CD4-positive, alpha-beta memory T cell (primary cell): ENCODE results near the gene CHCHD6. TPM values are rescaled to one million over a fixed set of nuclear protein-coding genes. Genes with fewer than 3 reads are reported as not detected.

Experiments used
- CTCF ChIA-PET: fragments of 350-600 bp; sonication (Branson Sonifier 250); formaldehyde crosslinking; loops from one replicate; lab custom pipeline; 2021; ENCODE audit warnings: inconsistent platforms; ENCODE audit not compliant: partially characterized antibody; lab: Charles Lee
- POLR2A ChIA-PET: fragments of 350-600 bp; sonication (Branson Sonifier 250); formaldehyde crosslinking; loops from one replicate; lab custom pipeline; 2021; ENCODE audit not compliant: partially characterized antibody; lab: Charles Lee
- DNase-seq, 5 donors: peaks; one replicate each; pipeline versions ENCODE4 v3.0.0 to v3.0.0-alpha.2; 2020 to 2022; ENCODE audit warnings: mixed read lengths in 1 of 5
- H3K27ac ChIP-seq: one replicate; pipeline ENCODE4 v1.7.0; 2013; ENCODE audit warnings: low read depth, low read length
- H3K27me3 ChIP-seq: 2 replicates; pipeline ENCODE4 v1.7.0; 2013; ENCODE audit warnings: mild to moderate bottlenecking, low read length, moderate library complexity; ENCODE audit not compliant: insufficient read depth
- H3K36me3 ChIP-seq: 2 replicates; pipeline ENCODE4 v1.7.0; 2013; ENCODE audit warnings: mild to moderate bottlenecking, low read length, moderate library complexity; ENCODE audit not compliant: insufficient read depth
- H3K4me1 ChIP-seq: 2 replicates; pipeline ENCODE4 v1.7.0; 2013; ENCODE audit warnings: mild to moderate bottlenecking, low read length, moderate library complexity; ENCODE audit not compliant: insufficient read depth
- H3K4me3 ChIP-seq, 2 donors: one replicate each; pipeline ENCODE4 v1.7.0; 2013; ENCODE audit warnings: low read length in 2 of 2, mild to moderate bottlenecking in 1 of 2
- H3K9me3 ChIP-seq, 2 donors: one replicate each; pipeline ENCODE4 v1.7.0; 2013; ENCODE audit warnings: low read length in 2 of 2, control low read depth in 1 of 2; ENCODE audit not compliant: control insufficient read depth in 1 of 2
- H3K27ac Mint-ChIP-seq, 7 donors: one replicate each; pipeline ENCODE4 v1.8.0; 2020 to 2021; ENCODE audit warnings: mixed read lengths in 7 of 7, mild to moderate bottlenecking in 6 of 7, inconsistent platforms in 3 of 7, moderate library complexity in 3 of 7
- H3K27me3 Mint-ChIP-seq, 2 donors: one replicate each; pipeline ENCODE4 v1.8.0; 2020 to 2021; ENCODE audit warnings: mixed read lengths in 2 of 2
- H3K36me3 Mint-ChIP-seq, 2 donors: one replicate each; pipeline ENCODE4 v1.8.0; 2020 to 2021; ENCODE audit warnings: mixed read lengths in 2 of 2, inconsistent platforms in 1 of 2, mild to moderate bottlenecking in 1 of 2
- H3K4me1 Mint-ChIP-seq, 4 donors: one replicate each; pipeline ENCODE4 v1.8.0; 2020 to 2021; ENCODE audit warnings: mixed read lengths in 4 of 4, mild to moderate bottlenecking in 1 of 4
- H3K4me3 Mint-ChIP-seq, 8 donors: one replicate each; pipeline ENCODE4 v1.8.0; 2020 to 2021; ENCODE audit warnings: mixed read lengths in 8 of 8, mild to moderate bottlenecking in 7 of 8, moderate library complexity in 6 of 8, inconsistent platforms in 3 of 8
- H3K9me3 Mint-ChIP-seq, 8 donors: one replicate each; pipeline ENCODE4 v1.8.0; 2020 to 2021; ENCODE audit warnings: mixed read lengths in 8 of 8, mild to moderate bottlenecking in 5 of 8, inconsistent platforms in 3 of 8, moderate library complexity in 1 of 8
- intact Hi-C: fragments of 100-400 bp; cut with micrococcal nuclease; formaldehyde crosslinking; loops from one replicate; pipeline ENCODE4 v1.15.1; 2023
- polyA plus RNA-seq, 2 donors: library from polyadenylated mRNA; unstranded; fragments of 300-500 nt; fragmentation: Illumina TruSeq; gene quantifications; one replicate each; pipeline ENCODE4 v1.2.3, GENCODE V29; 2021
- total RNA-seq, 2 experiments: library from RNA; stranded (reverse); gene quantifications; one replicate each; pipeline ENCODE4 v1.2.3, GENCODE V29; 2021

Gene CHCHD6
- total and polyA plus RNA-seq, 4 experiments from 2014 or later, result 7.3 to 12.3 (median 10.2) TPM

DNA sequence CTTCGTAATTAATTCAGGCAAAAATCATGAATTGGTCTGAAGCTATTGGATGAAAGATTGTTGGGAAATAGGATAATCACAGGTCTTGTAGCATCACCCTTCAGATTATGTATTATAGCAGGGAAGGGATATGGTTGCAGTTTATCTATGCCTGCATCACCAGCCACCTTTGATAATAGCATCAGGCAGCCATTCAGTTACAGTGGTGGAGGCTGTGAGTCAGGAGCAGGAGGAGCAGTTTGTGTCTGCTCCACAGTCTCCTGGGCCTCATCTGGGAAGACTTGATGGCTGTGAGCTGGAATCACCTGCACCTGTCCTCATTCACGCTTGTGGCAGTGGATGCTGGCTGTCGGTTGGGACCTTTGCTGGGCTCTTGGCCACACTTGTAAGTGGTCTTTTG, 174.6 kb downstream of the CHCHD6 start:
- Histone ChIP-seq H3K27me3 (no peaks in the 10 kb centered on the region), H3K27ac (no peak overlapping the region), H3K4me1 (no peaks in the 10 kb centered on the region), H3K9me3 (no peaks in the 10 kb centered on the region), H3K4me3 (no peak overlapping the region), H3K36me3 (no peaks in the 10 kb centered on the region)
- ChIA-PET POLR2A (no interaction called here), CTCF (no interaction called here)
- Mint-ChIP-seq H3K36me3 (peaks cover 3 to 8% of the 10 kb centered on the region in 2 donors), H3K4me3 (no peak overlapping the region), H3K4me1 (no peaks in the 10 kb centered on the region), H3K27me3 (no peaks in the 10 kb centered on the region), H3K27ac (no peak overlapping the region), H3K9me3 (no peaks in the 10 kb centered on the region)
- DNase-seq, result no peak
- intact Hi-C loops, result no loop called here

DNA sequence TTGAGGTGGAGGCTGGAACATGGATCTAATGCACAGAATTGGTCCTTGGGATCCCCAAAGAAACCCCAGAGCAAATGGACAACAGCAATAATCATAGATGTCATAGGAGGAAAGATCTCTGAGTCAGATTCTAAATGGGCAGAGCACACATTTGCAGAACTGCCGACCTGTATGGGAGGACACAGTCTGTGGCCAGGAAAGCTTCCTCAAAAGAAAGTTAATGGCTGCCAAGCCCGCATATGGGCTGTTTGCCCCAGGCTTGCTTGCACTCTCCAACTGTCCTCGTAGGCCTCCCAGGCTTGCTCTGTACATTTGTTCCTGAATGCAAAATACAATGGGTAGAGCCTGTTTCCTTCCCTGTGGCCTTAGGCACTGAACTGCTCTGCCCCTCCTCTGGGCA, 176.9 kb downstream of the CHCHD6 start:
- Histone ChIP-seq H3K9me3 (no peaks in the 10 kb centered on the region), H3K4me1 (no peaks in the 10 kb centered on the region), H3K27me3 (no peaks in the 10 kb centered on the region), H3K4me3 (no peak overlapping the region), H3K27ac (no peak overlapping the region), H3K36me3 (no peaks in the 10 kb centered on the region)
- H3K27me3 Mint-ChIP-seq, result no peaks in the 10 kb centered on the region
- no peak overlapping the region for H3K4me3 Mint-ChIP-seq
- peak overlapping the region in 1 of 7 donors; percentile 47 for H3K27ac Mint-ChIP-seq
- DNase-seq, result no peak
- ChIA-PET CTCF (no interaction called here), POLR2A (no interaction called here)
- no peaks in the 10 kb centered on the region for H3K9me3 Mint-ChIP-seq
- peaks cover 0 to 4% of the 10 kb centered on the region in 2 donors for H3K36me3 Mint-ChIP-seq
- no peaks in the 10 kb centered on the region for H3K4me1 Mint-ChIP-seq
- intact Hi-C loops, result no loop called here

DNA sequence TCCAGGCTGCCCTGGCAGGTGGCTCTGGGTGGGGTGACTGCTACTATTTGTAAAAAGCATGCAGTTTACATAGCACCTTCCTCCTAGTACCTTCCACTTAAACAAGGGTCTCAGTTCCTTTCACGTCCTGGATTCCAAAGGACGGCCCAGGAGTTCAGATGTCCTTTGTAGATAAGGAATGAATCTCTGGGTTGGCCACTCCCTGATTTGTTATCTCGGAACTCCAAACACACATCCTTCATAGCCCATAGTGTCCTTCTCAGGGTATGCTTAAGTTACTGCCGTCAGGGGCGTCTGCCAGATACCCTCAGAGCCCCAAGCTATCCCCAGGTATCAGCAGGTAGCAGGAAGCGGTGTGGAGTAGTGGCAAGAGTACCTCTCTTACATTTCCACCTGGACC, 177.8 kb downstream of the CHCHD6 start:
- H3K4me3 Mint-ChIP-seq, result no peak overlapping the region
- Histone ChIP-seq H3K27me3 (no peaks in the 10 kb centered on the region), H3K9me3 (no peaks in the 10 kb centered on the region), H3K4me1 (no peaks in the 10 kb centered on the region), H3K36me3 (no peaks in the 10 kb centered on the region), H3K27ac (no peak overlapping the region), H3K4me3 (no peak overlapping the region)
- POLR2A ChIA-PET, result no interaction called here
- H3K9me3 Mint-ChIP-seq, result no peaks in the 10 kb centered on the region
- H3K27ac Mint-ChIP-seq, result peak overlapping the region in 1 of 7 donors; percentile 1
- peaks cover 0 to 4% of the 10 kb centered on the region in 2 donors for H3K36me3 Mint-ChIP-seq
- CTCF ChIA-PET, result no interaction called here
- no peak for DNase-seq
- H3K27me3 Mint-ChIP-seq, result no peaks in the 10 kb centered on the region
- no peaks in the 10 kb centered on the region for H3K4me1 Mint-ChIP-seq
- intact Hi-C loops, result no loop called here

DNA sequence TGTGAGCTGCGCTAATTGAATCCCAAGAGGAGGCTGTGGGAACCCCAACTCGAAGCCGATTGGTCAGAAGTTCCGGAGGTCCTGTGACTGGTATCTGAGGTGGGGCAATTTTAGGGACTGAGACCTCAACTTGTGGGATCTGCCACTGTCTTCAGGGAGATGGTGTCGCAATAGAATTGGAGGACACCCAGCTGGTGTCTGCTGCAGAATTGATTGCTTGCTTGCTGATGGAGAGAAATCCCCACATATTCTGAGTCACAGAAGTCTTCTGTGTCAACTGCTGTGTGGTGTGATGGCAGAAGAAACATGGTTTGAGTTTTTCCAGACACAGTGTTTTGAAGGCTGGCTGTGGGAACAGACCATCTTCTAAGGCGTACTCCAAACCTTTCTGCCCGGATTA, 179.2 kb downstream of the CHCHD6 start:
- Histone ChIP-seq H3K27ac (no peak overlapping the region), H3K9me3 (no peaks in the 10 kb centered on the region), H3K36me3 (no peaks in the 10 kb centered on the region), H3K27me3 (no peaks in the 10 kb centered on the region), H3K4me3 (no peak overlapping the region), H3K4me1 (no peaks in the 10 kb centered on the region)
- Mint-ChIP-seq H3K27ac (no peak overlapping the region), H3K36me3 (peaks cover 0 to 8% of the 10 kb centered on the region in 2 donors), H3K4me1 (peaks cover 0 to 5% (median 0%) of the 10 kb centered on the region in 4 donors), H3K4me3 (no peak overlapping the region), H3K27me3 (no peaks in the 10 kb centered on the region), H3K9me3 (no peaks in the 10 kb centered on the region)
- DNase-seq, result no peak
- intact Hi-C loops, result no loop called here
- ChIA-PET CTCF (no interaction called here), POLR2A (no interaction called here)

DNA sequence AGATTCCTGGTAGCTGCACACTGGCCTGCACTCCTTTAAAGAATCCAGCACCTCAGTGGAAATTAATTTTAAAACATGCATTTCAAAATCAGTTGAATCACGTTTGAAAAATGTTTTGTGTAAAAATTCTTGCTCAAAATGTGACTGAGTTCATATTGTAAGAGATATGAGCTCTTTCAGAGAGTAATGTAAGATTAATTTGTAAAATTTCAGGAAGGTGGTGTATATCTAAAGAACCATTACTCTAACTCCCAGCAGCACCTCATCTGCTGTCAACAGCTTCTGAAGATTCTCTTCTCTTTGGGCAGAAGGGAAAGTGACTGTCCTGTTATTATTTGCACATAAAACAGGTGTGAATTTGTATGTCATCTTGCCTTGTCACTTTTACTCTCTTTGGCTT, 181.4 kb downstream of the CHCHD6 start:
- H3K36me3 Mint-ChIP-seq, result peaks cover 2 to 11% of the 10 kb centered on the region in 2 donors
- H3K4me3 Mint-ChIP-seq, result no peak overlapping the region
- Histone ChIP-seq H3K4me1 (no peaks in the 10 kb centered on the region), H3K27ac (no peak overlapping the region), H3K36me3 (no peaks in the 10 kb centered on the region), H3K4me3 (no peak overlapping the region), H3K9me3 (no peaks in the 10 kb centered on the region), H3K27me3 (no peaks in the 10 kb centered on the region)
- intact Hi-C loops, result no loop called here
- H3K27me3 Mint-ChIP-seq, result no peaks in the 10 kb centered on the region
- peaks cover 0 to 1% (median 0%) of the 10 kb centered on the region in 8 donors for H3K9me3 Mint-ChIP-seq
- no peak for DNase-seq
- no peak overlapping the region for H3K27ac Mint-ChIP-seq
- ChIA-PET CTCF (no interaction called here), POLR2A (no interaction called here)
- H3K4me1 Mint-ChIP-seq, result peaks cover 0 to 7% (median 0%) of the 10 kb centered on the region in 4 donors

DNA sequence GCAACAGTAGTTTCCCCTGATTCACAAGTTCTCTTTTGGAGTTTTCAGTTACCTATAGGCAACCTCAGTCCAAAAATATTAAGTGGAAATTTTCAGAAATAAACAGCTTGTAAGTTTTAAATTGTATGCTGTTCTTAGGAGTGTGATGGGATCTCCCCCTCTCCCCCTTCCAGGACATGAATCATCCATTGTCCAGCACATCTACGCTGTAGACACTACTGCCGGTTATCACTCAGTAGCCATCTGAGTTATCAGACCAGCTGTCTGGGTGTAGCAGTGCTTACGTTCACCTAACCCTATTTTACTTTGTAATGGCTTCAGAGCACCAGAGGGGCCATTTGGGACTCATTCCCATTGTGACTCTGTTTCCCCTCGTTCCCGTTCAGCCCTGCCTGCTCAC, 182.2 kb downstream of the CHCHD6 start:
- Mint-ChIP-seq H3K36me3 (peaks cover 2 to 11% of the 10 kb centered on the region in 2 donors), H3K4me3 (no peak overlapping the region), H3K4me1 (peaks cover 0 to 7% (median 0%) of the 10 kb centered on the region in 4 donors), H3K27ac (no peak overlapping the region), H3K9me3 (peaks cover 0 to 1% (median 0%) of the 10 kb centered on the region in 8 donors), H3K27me3 (no peaks in the 10 kb centered on the region)
- Histone ChIP-seq H3K9me3 (no peaks in the 10 kb centered on the region), H3K27ac (no peak overlapping the region), H3K27me3 (no peaks in the 10 kb centered on the region), H3K4me1 (no peaks in the 10 kb centered on the region), H3K4me3 (no peak overlapping the region), H3K36me3 (no peaks in the 10 kb centered on the region)
- no peak for DNase-seq
- POLR2A ChIA-PET, result no interaction called here
- intact Hi-C loops, result no loop called here
- CTCF ChIA-PET, result no interaction called here

DNA sequence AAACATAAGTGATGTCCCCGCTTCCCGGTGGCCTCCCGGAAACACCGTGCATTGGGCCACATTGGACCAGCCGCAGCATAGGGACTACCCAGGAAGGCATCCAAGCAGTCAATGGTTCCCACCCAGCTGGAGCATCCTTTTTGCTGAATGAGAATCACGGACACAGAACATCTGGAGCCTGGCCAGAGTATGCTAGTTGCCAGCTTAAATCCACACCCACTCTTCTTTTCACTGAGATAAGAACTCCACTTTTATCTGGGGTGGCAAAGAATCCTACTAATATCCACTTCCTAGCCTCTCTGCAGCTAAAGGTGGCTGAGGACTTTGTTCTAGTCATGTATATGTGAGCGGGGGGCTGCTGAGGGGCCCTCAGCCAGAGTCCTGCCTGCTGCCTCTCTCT, 183.6 kb downstream of the CHCHD6 start:
- Mint-ChIP-seq H3K27me3 (no peaks in the 10 kb centered on the region), H3K36me3 (peaks cover 2 to 14% of the 10 kb centered on the region in 2 donors), H3K4me3 (no peak overlapping the region), H3K4me1 (peaks cover 0 to 11% (median 0%) of the 10 kb centered on the region in 4 donors), H3K27ac (no peak overlapping the region), H3K9me3 (peaks cover 0 to 1% (median 0%) of the 10 kb centered on the region in 8 donors)
- POLR2A ChIA-PET, result no interaction called here
- Histone ChIP-seq H3K4me1 (no peaks in the 10 kb centered on the region), H3K27ac (no peak overlapping the region), H3K4me3 (no peak overlapping the region), H3K36me3 (no peaks in the 10 kb centered on the region), H3K27me3 (no peaks in the 10 kb centered on the region), H3K9me3 (no peaks in the 10 kb centered on the region)
- intact Hi-C loops, result no loop called here
- no peak for DNase-seq
- CTCF ChIA-PET, result no interaction called here
